ENCODE measurements around the gene SCLT1. TPM values are rescaled to one million over a fixed set of nuclear protein-coding genes. Genes with fewer than 3 reads are reported as not detected.

SCLT1 gene
- polyA plus RNA-seq, 3 donors, result 14.8 to 20.1 (median 17.9) TPM

GRCh38 chr4:128908735-128909134 lies 184.6 kb downstream of the SCLT1 start:
- H3K4me3 ChIP-seq (replicated peaks in 1 of 3; ENCODE audit: low read depth in 2 of 3, low read length in 3 of 3), result no peak overlapping the region
- peak overlapping the region in 6 of 7 donors; percentile 20 to 87 (median 52) for H3K27ac Mint-ChIP-seq
- DNase-seq, result peak; percentile 16 to 52 (median 17)
- H3K27ac ChIP-seq (ENCODE audit: low read depth in 1 of 2, low read length in 2 of 2), result peak overlapping the region in 1 of 2 donors; percentile 47
- no peaks in the 10 kb centered on the region for H4K20me1 ChIP-seq (ENCODE audit: insufficient read depth, low read length)
- peaks cover 0 to 10% of the 10 kb centered on the region in 2 donors for H3K36me3 Mint-ChIP-seq
- H3K9me3 ChIP-seq (replicated peaks in 1 of 2; ENCODE audit: control insufficient read depth in 1 of 2, insufficient read depth in 1 of 2, low read length in 2 of 2), result no peaks in the 10 kb centered on the region
- intact Hi-C loops (cut with micrococcal nuclease), result no loop called here
- no peak overlapping the region for H2AFZ ChIP-seq (ENCODE audit: insufficient read depth, low read depth, low read length, poor library complexity, severe bottlenecking)
- no peaks in the 10 kb centered on the region for H3K79me2 ChIP-seq (ENCODE audit: insufficient read depth, low read length)
- H3K9ac ChIP-seq (ENCODE audit: insufficient read depth, low read length, poor library complexity, severe bottlenecking), result no peak overlapping the region
- H3K4me3 Mint-ChIP-seq, result no peak overlapping the region
- H3K4me2 ChIP-seq (replicated peaks; ENCODE audit: extremely low read depth, low read length, poor library complexity, severe bottlenecking), result no peak overlapping the region
- H3K36me3 ChIP-seq (replicated peaks in 1 of 2; ENCODE audit: control insufficient read depth in 1 of 2, insufficient read depth in 2 of 2, low read length in 2 of 2), result no peaks in the 10 kb centered on the region
- TF ChIP-seq CTCF (IDR thresholded peaks at IDR 0.05), result no peak
- H3K4me1 ChIP-seq (ENCODE audit: control insufficient read depth in 1 of 2, insufficient read depth in 2 of 2, low read length in 2 of 2), result peaks cover 33 to 39% of the 10 kb centered on the region in 2 donors
- H3K4me1 Mint-ChIP-seq, result peaks cover 38% of the 10 kb centered on the region
- H3K27me3 Mint-ChIP-seq (ENCODE audit: low read depth in 3 of 3), result no peaks in the 10 kb centered on the region
- H3K27me3 ChIP-seq (ENCODE audit: control insufficient read depth in 2 of 2, insufficient read depth in 2 of 2, low read length in 2 of 2), result no peaks in the 10 kb centered on the region
- H3K9me3 Mint-ChIP-seq, result peaks cover 0 to 4% (median 0%) of the 10 kb centered on the region in 7 donors
- 43% methylated on average over 2 of the region's 5 CpGs for WGBS (ENCODE audit: insufficient coverage)

- Histone ChIP-seq H3K9me3 (replicated peaks in 1 of 2; ENCODE audit: control insufficient read depth in 1 of 2, insufficient read depth in 1 of 2, low read length in 2 of 2) (no peaks in the 10 kb centered on the region), H3K4me3 (replicated peaks in 1 of 3; ENCODE audit: low read depth in 2 of 3, low read length in 3 of 3) (no peak overlapping the region), H2AFZ (ENCODE audit: insufficient read depth, low read depth, low read length, poor library complexity, severe bottlenecking) (no peak overlapping the region), H3K4me1 (ENCODE audit: control insufficient read depth in 1 of 2, insufficient read depth in 2 of 2, low read length in 2 of 2) (peaks cover 25 to 32% of the 10 kb centered on the region in 2 donors), H3K27ac (ENCODE audit: low read depth in 1 of 2, low read length in 2 of 2) (no peak overlapping the region), H3K27me3 (ENCODE audit: control insufficient read depth in 2 of 2, insufficient read depth in 2 of 2, low read length in 2 of 2) (no peaks in the 10 kb centered on the region), H3K9ac (ENCODE audit: insufficient read depth, low read length, poor library complexity, severe bottlenecking) (no peak overlapping the region), H3K79me2 (ENCODE audit: insufficient read depth, low read length) (no peaks in the 10 kb centered on the region), H4K20me1 (ENCODE audit: insufficient read depth, low read length) (no peaks in the 10 kb centered on the region), H3K36me3 (replicated peaks in 1 of 2; ENCODE audit: control insufficient read depth in 1 of 2, insufficient read depth in 2 of 2, low read length in 2 of 2) (no peaks in the 10 kb centered on the region), H3K4me2 (replicated peaks; ENCODE audit: extremely low read depth, low read length, poor library complexity, severe bottlenecking) (no peak overlapping the region)
- intact Hi-C loops (cut with micrococcal nuclease), result no loop called here
- DNase-seq, result no peak
- peaks cover 0 to 10% of the 10 kb centered on the region in 2 donors for H3K36me3 Mint-ChIP-seq
- peaks cover 0 to 4% (median 0%) of the 10 kb centered on the region in 7 donors for H3K9me3 Mint-ChIP-seq
- no peak overlapping the region for H3K27ac Mint-ChIP-seq
- no CpG with 5 or more reads among the region's 2 CpGs for WGBS (ENCODE audit: insufficient coverage)
- no peak overlapping the region for H3K4me3 Mint-ChIP-seq
- no peaks in the 10 kb centered on the region for H3K27me3 Mint-ChIP-seq (ENCODE audit: low read depth in 3 of 3)
- H3K4me1 Mint-ChIP-seq, result peaks cover 30% of the 10 kb centered on the region
- TF ChIP-seq CTCF (IDR thresholded peaks at IDR 0.05), result no peak
Measured at GRCh38 chr4:128907981-128908380, 185.4 kb downstream of the SCLT1 start.
